ENCODE data around the gene BEX3.

DNA sequence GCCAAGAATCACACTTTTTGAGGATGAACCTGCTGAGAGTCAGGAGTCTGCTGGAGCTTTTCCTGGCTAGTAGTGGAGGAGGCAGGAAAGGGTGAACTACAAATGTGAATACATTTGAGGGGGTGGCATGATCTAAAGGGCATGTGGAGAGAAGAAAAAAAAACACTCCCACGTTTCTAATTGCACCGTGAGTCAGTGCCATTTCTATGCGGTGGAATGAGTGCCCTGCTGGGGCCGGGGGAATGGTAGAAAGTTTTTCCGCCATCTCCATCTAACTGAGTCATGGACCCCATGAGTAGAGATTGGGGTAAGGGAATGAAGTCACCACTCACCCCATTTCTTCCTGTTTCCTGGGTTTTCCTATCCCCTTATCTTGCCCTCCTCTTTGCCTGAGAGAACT lies 19.8 kb downstream of the BEX3 start:
- TF ChIP-seq POLR2A (IDR thresholded peaks at IDR 0.05; ENCODE audit: low read depth, low read length), result no peak
- TF ChIP-seq TAF1 (IDR thresholded peaks at IDR 0.05; ENCODE audit: low read depth, low read length), result no peak
